Measurements from ENCODE around the gene CLCN7. TPM values are rescaled to one million over a fixed set of nuclear protein-coding genes. Genes with fewer than 3 reads are reported as not detected.

Gene CLCN7
- total RNA-seq, 1 donor from 2014 or later, result 45.3 TPM

- no peak for DNase-seq
- TF ChIP-seq CTCF (IDR thresholded peaks at IDR 0.05; ENCODE audit: borderline replicate concordance), result no peak
- intact Hi-C loops (cut with micrococcal nuclease), result no loop called here
- H3K9me3 ChIP-seq (replicated peaks), result no peaks in the 10 kb centered on the region
- H3K4me3 ChIP-seq, result no peak overlapping the region
- H3K27ac ChIP-seq (replicated peaks), result no peak overlapping the region
- H3K4me1 ChIP-seq, result peaks cover 5% of the 10 kb centered on the region
- H3K27me3 ChIP-seq (ENCODE audit: low read depth), result no peaks in the 10 kb centered on the region
- peaks cover 81% of the 10 kb centered on the region for H3K36me3 ChIP-seq
Observed at GRCh38 chr16:1500465-1501150, 25.8 kb upstream of the CLCN7 start.

GRCh38 chr16:1499756-1500464, 25.1 kb upstream of the CLCN7 start:
- peaks cover 12% of the 10 kb centered on the region for H3K4me1 ChIP-seq
- no peak for DNase-seq
- intact Hi-C loops (cut with micrococcal nuclease), result loop anchor here (10.0 kb wide), 1 partner anchor 65 kb away; no protein-coding TSS in a partner anchor
- no peak for TF ChIP-seq CTCF (IDR thresholded peaks at IDR 0.05; ENCODE audit: borderline replicate concordance)
- no peak overlapping the region for H3K4me3 ChIP-seq
- no peaks in the 10 kb centered on the region for H3K27me3 ChIP-seq (ENCODE audit: low read depth)
- peaks cover 87% of the 10 kb centered on the region for H3K36me3 ChIP-seq
- no peak overlapping the region for H3K27ac ChIP-seq (replicated peaks)
- no peaks in the 10 kb centered on the region for H3K9me3 ChIP-seq (replicated peaks)

- Histone ChIP-seq H3K36me3 (peaks cover 86% of the 10 kb centered on the region), H3K4me3 (no peak overlapping the region), H3K27me3 (ENCODE audit: low read depth) (no peaks in the 10 kb centered on the region), H3K4me1 (peaks cover 20% of the 10 kb centered on the region), H3K27ac (replicated peaks) (no peak overlapping the region), H3K9me3 (replicated peaks) (no peaks in the 10 kb centered on the region)
- intact Hi-C loops (cut with micrococcal nuclease), result loop anchor here (10.0 kb wide), 1 partner anchor 66 kb away; no protein-coding TSS in a partner anchor
- DNase-seq, result no peak
- no peak for TF ChIP-seq CTCF (IDR thresholded peaks at IDR 0.05; ENCODE audit: borderline replicate concordance)
Observed at GRCh38 chr16:1498899-1499676, 24.3 kb upstream of the CLCN7 start.

- no peaks in the 10 kb centered on the region for H3K27me3 ChIP-seq (ENCODE audit: low read depth)
- H3K4me1 ChIP-seq, result peaks cover 36% of the 10 kb centered on the region
- peaks cover 71% of the 10 kb centered on the region for H3K36me3 ChIP-seq
- H3K27ac ChIP-seq (replicated peaks), result no peak overlapping the region
- TF ChIP-seq CTCF (IDR thresholded peaks at IDR 0.05; ENCODE audit: borderline replicate concordance), result no peak
- no peaks in the 10 kb centered on the region for H3K9me3 ChIP-seq (replicated peaks)
- DNase-seq, result no peak
- intact Hi-C loops (cut with micrococcal nuclease), result loop anchor here (10.0 kb wide), 1 partner anchor 68 kb away; no protein-coding TSS in a partner anchor
- no peak overlapping the region for H3K4me3 ChIP-seq
Observed at GRCh38 chr16:1497014-1497598, 22.3 kb upstream of the CLCN7 start.

GRCh38 chr16:1496464-1496863, 21.6 kb upstream of the CLCN7 start:
- Histone ChIP-seq H3K9me3 (replicated peaks) (no peaks in the 10 kb centered on the region), H3K4me3 (no peak overlapping the region), H3K4me1 (peaks cover 36% of the 10 kb centered on the region), H3K27ac (replicated peaks) (no peak overlapping the region), H3K27me3 (ENCODE audit: low read depth) (no peaks in the 10 kb centered on the region), H3K36me3 (peaks cover 65% of the 10 kb centered on the region)
- intact Hi-C loops (cut with micrococcal nuclease), result loop anchor here (10.0 kb wide), 1 partner anchor 68 kb away; no protein-coding TSS in a partner anchor
- no peak for DNase-seq
- TF ChIP-seq CTCF (IDR thresholded peaks at IDR 0.05; ENCODE audit: borderline replicate concordance), result no peak
